ENCODE results near the gene DDAH2. TPM values are rescaled to one million over a fixed set of nuclear protein-coding genes. Genes with fewer than 3 reads are reported as not detected.

DDAH2 gene
- total and polyA plus RNA-seq, 2 experiments from 2014 or later = 76.6 to 77.7 TPM

DNA sequence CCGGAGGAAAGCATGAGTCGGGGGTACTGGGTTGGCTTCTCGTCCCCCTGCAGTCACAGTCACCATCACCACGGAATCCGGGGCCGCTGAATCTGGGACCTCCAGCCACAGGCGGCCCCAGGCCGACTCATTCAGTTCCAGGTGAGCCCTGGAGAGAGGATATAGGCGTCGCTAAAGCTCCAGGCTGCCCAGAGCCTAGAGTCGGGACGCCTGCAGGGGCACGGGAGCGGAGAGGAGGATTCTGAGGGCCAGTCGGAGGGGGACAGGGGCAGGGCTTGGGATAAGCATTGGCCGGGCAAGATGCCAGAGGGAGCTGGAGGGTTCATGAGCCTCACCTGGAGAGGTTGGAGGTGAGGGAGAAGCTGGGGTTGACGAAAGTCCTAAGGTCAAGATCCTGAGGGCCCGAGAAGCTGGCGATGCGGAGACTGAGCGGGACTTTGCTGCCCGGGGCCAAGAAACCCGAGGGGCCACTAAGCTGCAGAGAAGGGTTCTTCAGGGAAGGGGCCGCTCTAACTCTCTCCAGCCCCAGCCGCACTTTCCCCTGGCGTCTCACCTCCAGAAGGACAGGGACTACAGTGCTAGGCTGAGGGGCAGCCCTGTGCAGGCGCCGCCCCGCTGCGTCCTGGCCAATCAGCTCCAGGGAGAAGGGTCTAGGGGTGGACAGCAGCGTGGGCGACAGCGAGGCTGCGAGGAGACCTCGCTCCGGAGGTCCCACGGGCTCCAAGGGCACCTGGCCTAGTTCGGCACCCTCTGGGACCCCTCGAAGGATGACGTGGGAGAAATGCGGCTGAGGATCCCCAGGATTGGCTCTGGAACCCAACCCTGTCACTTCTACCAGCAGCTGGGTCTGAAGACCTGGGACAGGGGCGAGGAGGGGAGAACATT lies 37.1 kb upstream of the DDAH2 start:
- Histone ChIP-seq H3K9ac (peak overlapping the region; percentile 5; the same call in 1 of the 2 replicates), H3K36me3 (ENCODE audit: low read depth) (no peaks in the 10 kb centered on the region), H3K9me2 (ENCODE audit: insufficient read depth) (no peaks in the 10 kb centered on the region), H3F3A (ENCODE audit: insufficient read depth) (no peaks in the 10 kb centered on the region), H3K79me2 (ENCODE audit: insufficient read depth) (no peaks in the 10 kb centered on the region), H3K9me3 (ENCODE audit: low read depth) (no peaks in the 10 kb centered on the region), H3K4me1 (ENCODE audit: insufficient read depth) (peaks cover 9% of the 10 kb centered on the region), H3K4me3 (peak overlapping the region; percentile 39), H3K27me3 (replicated peaks; ENCODE audit: insufficient read depth) (no peaks in the 10 kb centered on the region), H2AFZ (peak overlapping the region; percentile 71), H4K20me1 (ENCODE audit: insufficient read depth) (no peaks in the 10 kb centered on the region), H3K4me2 (ENCODE audit: unreplicated experiment) (peak overlapping the region; percentile 67), H3K27ac (no peak overlapping the region)
- DNase-seq = peak; percentile 35
- TF ChIP-seq EZH2phosphoT487 (IDR thresholded peaks at IDR 0.05; ENCODE audit: insufficient read depth, low read depth) = no peak
- no peak for TF ChIP-seq EZH2 (IDR thresholded peaks at IDR 0.05; ENCODE audit: insufficient read depth, poor library complexity, severe bottlenecking)
- WGBS, 2 experiments (ENCODE audit: low coverage in 1 of 2, low lambda C conversion rate in 2 of 2, missing lambda C conversion rate in 2 of 2) = 35 to 36% methylated on average over 35 to 42 of the region's 42 CpGs
- in situ Hi-C loops (cut with MboI) = no loop called here

DNA sequence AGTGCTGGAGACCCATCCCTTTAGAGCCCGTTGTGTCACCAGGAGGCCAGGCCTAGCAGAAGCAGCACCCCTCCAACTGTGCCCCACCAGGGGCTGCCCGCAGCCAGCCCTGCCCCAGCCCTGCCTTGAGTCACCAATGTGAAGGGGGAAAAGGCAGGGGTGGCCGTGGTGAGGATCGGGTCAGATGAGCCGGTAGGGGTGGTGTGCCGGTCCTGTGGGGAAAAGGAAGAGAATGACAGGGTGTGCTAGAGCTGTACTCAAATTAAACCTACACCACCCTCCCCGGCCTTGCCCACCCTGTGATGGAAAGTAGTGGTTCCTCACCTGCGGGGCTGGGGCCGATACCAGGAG lies 36.4 kb upstream of the DDAH2 start:
- Histone ChIP-seq H3K4me2 (ENCODE audit: unreplicated experiment) (no peak overlapping the region), H3K27me3 (replicated peaks; ENCODE audit: insufficient read depth) (no peaks in the 10 kb centered on the region), H3K9me2 (ENCODE audit: insufficient read depth) (no peaks in the 10 kb centered on the region), H4K20me1 (ENCODE audit: insufficient read depth) (no peaks in the 10 kb centered on the region), H3K4me3 (no peak overlapping the region), H3K4me1 (ENCODE audit: insufficient read depth) (peaks cover 9% of the 10 kb centered on the region), H3K79me2 (ENCODE audit: insufficient read depth) (no peaks in the 10 kb centered on the region), H3K36me3 (ENCODE audit: low read depth) (no peaks in the 10 kb centered on the region), H3K27ac (no peak overlapping the region), H3F3A (ENCODE audit: insufficient read depth) (no peaks in the 10 kb centered on the region), H3K9ac (no peak overlapping the region), H2AFZ (no peak overlapping the region), H3K9me3 (ENCODE audit: low read depth) (no peaks in the 10 kb centered on the region)
- in situ Hi-C loops (cut with MboI) = no loop called here
- no peak for DNase-seq
- WGBS, 2 experiments (ENCODE audit: low coverage in 1 of 2, low lambda C conversion rate in 2 of 2, missing lambda C conversion rate in 2 of 2) = 83 to 88% methylated on average over 9 of the region's 9 CpGs
- TF ChIP-seq EZH2phosphoT487 (IDR thresholded peaks at IDR 0.05; ENCODE audit: insufficient read depth, low read depth) = no peak
- no peak for TF ChIP-seq EZH2 (IDR thresholded peaks at IDR 0.05; ENCODE audit: insufficient read depth, poor library complexity, severe bottlenecking)

DNA sequence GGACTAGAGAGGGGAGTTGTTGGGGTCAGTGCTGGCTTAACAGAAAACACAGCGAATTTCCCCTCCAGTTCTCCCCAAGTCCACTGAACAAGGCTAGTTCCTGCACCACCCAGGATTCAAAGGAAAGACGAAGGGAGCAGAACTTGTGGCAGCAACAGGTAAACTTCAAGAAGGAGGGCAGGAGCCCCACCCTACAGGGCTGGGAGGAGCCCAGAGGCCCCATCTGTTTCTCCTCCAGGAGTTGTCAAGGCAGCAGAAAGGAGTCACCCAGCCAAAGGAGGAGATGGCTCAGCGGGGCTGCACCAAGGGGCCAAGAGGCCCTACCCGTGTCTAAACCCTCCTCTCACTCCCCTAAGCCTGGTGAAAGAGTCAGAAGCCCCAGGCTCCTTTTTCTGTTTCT lies 35.1 kb upstream of the DDAH2 start:
- TF ChIP-seq EZH2 (IDR thresholded peaks at IDR 0.05; ENCODE audit: insufficient read depth, poor library complexity, severe bottlenecking) (no peak), EZH2phosphoT487 (IDR thresholded peaks at IDR 0.05; ENCODE audit: insufficient read depth, low read depth) (no peak)
- Histone ChIP-seq H4K20me1 (ENCODE audit: insufficient read depth) (no peaks in the 10 kb centered on the region), H3K9me2 (ENCODE audit: insufficient read depth) (no peaks in the 10 kb centered on the region), H3K9ac (no peak overlapping the region), H2AFZ (no peak overlapping the region), H3K4me3 (no peak overlapping the region), H3K27me3 (replicated peaks; ENCODE audit: insufficient read depth) (no peaks in the 10 kb centered on the region), H3K4me2 (ENCODE audit: unreplicated experiment) (no peak overlapping the region), H3K27ac (no peak overlapping the region), H3F3A (ENCODE audit: insufficient read depth) (no peaks in the 10 kb centered on the region), H3K79me2 (ENCODE audit: insufficient read depth) (no peaks in the 10 kb centered on the region), H3K9me3 (ENCODE audit: low read depth) (no peaks in the 10 kb centered on the region), H3K36me3 (ENCODE audit: low read depth) (no peaks in the 10 kb centered on the region), H3K4me1 (ENCODE audit: insufficient read depth) (peaks cover 9% of the 10 kb centered on the region)
- 90 to 95% methylated on average over 3 to 4 of the region's 4 CpGs for whole genome bisulfite sequencing, 2 experiments (ENCODE audit: low coverage in 1 of 2, low lambda C conversion rate in 2 of 2, missing lambda C conversion rate in 2 of 2)
- no peak for DNase-seq
- in situ Hi-C loops (cut with MboI) = no loop called here

DNA sequence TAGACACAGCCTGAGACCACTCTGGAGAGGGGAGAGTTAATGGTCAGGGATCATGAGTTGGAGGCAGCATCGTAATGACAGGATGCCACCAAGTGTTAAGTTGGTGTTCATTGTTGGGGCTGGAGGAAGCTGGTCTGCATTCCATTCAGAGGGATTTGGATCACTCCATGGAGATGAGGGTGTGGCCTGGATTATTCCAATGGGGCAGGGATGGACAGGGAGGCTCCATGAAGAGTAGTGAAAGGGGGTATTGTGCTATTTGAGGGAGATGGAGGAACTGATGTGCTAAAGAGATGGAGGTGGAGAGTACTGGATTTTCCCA lies 34.5 kb upstream of the DDAH2 start:
- DNase-seq = peak; percentile 69
- Histone ChIP-seq H3K9ac (0 out of 2 replicates have a peak overlapping the region, but pooled peaks have one; percentile 15), H3K9me2 (ENCODE audit: insufficient read depth) (no peaks in the 10 kb centered on the region), H3K4me1 (ENCODE audit: insufficient read depth) (peaks cover 9% of the 10 kb centered on the region), H4K20me1 (ENCODE audit: insufficient read depth) (no peaks in the 10 kb centered on the region), H3K4me2 (ENCODE audit: unreplicated experiment) (no peak overlapping the region), H3K4me3 (no peak overlapping the region), H3K79me2 (ENCODE audit: insufficient read depth) (no peaks in the 10 kb centered on the region), H3K9me3 (ENCODE audit: low read depth) (no peaks in the 10 kb centered on the region), H3K27me3 (replicated peaks; ENCODE audit: insufficient read depth) (no peaks in the 10 kb centered on the region), H3F3A (ENCODE audit: insufficient read depth) (no peaks in the 10 kb centered on the region), H3K27ac (no peak overlapping the region), H2AFZ (no peak overlapping the region), H3K36me3 (ENCODE audit: low read depth) (no peaks in the 10 kb centered on the region)
- 0 to 14% methylated on average over 1 of the region's 1 CpG for WGBS, 2 experiments (ENCODE audit: low coverage in 1 of 2, low lambda C conversion rate in 2 of 2, missing lambda C conversion rate in 2 of 2)
- in situ Hi-C loops (cut with MboI) = no loop called here
- TF ChIP-seq EZH2 (IDR thresholded peaks at IDR 0.05; ENCODE audit: insufficient read depth, poor library complexity, severe bottlenecking) (no peak), EZH2phosphoT487 (IDR thresholded peaks at IDR 0.05; ENCODE audit: insufficient read depth, low read depth) (no peak)
